Left lobe of liver (tissue), 2 donors: ENCODE data around the gene ELANE. TPM values are rescaled to one million over a fixed set of nuclear protein-coding genes. Genes with fewer than 3 reads are reported as not detected.
A peak's percentile ranks its signal among the peaks of the same experiment; 100 is the strongest.
"Not testable (repeated sequence)": the region's sequence is repeated elsewhere in the genome, so short reads cannot be mapped to it uniquely, and the experiment has no call there.

Experiments used
- ATAC-seq: fragments of 200-7000 bp; cut with Tn5 transposase; one replicate; pipeline ENCODE4 v1.9.1; 2020; ENCODE audit warnings: mild to moderate bottlenecking, moderate library complexity
- DNase-seq: peaks from one replicate; pipeline ENCODE4 v3.0.0-alpha.2; 2020; ENCODE audit warnings: low spot score
- total RNA-seq: library from RNA; stranded (reverse); gene quantifications from one replicate; pipeline ENCODE4 v1.2.1, GENCODE V29; 2021
- donor health status: DM: no; HTN: no; CAD: no; lungs with moderate emphysema.
- donor health status: DM: no; HTN: yes; CAD: no.

Gene ELANE
- total RNA-seq, 1 donor from 2014 or later = 0.58 TPM

- DNase-seq (no peak), ATAC-seq (peak; percentile 14)
Measured at GRCh38 chr19:813219-814151, 38.6 kb upstream of the ELANE start.

- no peak for DNase-seq
- peak; percentile 32 for ATAC-seq
Measured at GRCh38 chr19:814152-815078, 37.7 kb upstream of the ELANE start.

DNA sequence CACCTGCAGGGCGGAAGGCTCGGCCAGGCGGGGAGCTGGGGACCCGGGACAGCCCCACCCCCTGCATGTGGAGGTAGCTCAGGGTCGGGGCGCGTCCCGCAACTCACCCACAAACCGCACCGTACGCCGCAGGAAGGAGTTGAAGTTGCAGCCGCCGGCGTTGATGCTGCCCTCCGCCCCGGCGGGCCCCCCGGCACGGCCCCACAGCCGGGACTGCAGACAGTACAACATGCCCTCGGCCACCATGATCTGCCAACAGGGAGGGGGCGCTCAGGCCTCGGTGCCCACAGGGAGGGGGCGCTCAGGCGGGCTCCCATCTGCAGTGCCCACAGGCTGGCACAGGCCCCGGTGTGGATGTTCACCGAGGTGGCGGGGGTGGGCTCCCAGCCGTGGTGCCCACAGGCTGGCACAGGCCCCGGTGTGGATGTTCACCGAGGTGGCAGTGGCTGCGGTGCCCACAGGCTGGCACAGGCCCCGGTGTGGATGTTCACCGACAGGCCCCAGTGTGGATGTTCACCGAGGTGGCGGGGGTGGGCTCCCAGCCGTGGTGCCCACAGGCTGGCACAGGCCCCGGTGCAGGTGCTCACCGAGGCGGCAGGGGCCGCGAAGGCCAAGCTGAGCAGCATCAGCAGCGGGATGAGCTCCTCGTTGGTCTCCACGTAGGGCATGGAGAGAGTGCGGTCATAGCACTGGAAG lies 36.9 kb upstream of the ELANE start:
- no peak for DNase-seq

DNA sequence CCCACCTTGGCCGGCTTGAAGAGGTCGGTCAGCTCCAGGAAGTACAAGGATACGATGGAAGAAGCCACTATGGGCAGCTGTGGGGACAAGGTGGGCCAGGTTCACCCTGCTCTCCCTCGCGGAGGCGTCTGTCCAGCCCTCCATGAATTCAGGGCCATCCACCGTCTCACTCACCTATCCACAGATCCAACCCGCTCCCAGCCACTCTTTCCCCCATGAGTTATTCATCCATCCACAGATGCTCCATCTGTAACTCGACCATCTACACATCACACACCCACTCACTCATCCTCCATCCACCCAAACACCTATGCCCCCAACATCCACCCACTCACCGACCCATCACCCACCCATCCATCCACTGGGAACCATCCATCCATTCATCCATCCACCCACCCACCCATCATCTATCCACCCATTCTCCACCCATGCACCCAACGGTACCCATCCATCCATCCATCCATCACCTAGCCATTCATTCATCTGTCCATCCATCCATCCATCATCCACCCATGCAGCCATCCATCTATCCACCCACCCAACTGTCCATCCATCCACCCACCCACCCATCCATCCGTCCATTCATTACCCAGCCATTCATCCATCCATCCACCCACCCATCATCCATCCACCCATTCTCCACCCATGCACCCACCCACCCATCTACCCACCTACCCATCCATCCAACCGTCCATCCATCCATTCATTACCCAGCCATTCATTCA lies 36.2 kb upstream of the ELANE start:
- peak; percentile 5 for ATAC-seq
- no peak for DNase-seq

More for the DNA sequence above, 36.9 kb upstream of the ELANE start:
- peak; percentile 3 for ATAC-seq

DNA sequence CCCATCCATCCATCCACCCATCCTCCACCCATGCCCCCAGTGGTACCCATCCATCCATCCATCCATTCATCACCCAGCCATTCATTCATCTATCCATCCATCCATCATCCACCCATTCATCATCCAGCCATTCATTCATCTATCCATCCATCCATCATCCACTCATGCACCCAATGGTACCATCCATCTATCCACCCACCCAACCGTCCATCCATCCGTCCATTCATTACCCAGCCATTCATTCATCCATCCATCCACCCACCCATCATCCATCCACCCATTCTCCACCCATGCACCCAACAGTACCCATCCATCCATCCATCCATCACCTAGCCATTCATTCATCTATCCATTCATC lies 35.6 kb upstream of the ELANE start:
- no peak for ATAC-seq
- no peak for DNase-seq

DNA sequence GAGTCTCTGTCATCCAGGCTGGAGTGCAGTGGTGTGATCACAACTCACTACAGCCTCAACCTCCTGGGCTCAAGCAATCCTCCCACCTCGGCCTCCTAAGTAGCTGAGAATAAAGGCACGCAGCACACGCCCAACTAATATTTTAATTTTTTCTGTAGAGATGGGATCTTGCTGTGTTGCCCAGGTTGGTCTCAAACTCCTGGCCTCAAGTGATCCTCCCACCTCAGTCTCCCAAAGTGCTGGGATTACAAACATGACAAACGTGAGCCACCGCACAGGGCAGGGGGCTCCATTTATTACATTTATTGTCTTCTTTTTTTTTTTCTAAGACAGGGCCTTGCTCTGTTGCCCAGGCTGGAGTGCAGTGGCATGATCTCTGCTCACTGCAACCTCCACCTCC lies 31.9 kb upstream of the ELANE start:
- not testable (repeated sequence) for DNase-seq, ATAC-seq

- ATAC-seq (no peak), DNase-seq (no peak)
Measured at GRCh38 chr19:821231-821824, 30.8 kb upstream of the ELANE start.

DNA sequence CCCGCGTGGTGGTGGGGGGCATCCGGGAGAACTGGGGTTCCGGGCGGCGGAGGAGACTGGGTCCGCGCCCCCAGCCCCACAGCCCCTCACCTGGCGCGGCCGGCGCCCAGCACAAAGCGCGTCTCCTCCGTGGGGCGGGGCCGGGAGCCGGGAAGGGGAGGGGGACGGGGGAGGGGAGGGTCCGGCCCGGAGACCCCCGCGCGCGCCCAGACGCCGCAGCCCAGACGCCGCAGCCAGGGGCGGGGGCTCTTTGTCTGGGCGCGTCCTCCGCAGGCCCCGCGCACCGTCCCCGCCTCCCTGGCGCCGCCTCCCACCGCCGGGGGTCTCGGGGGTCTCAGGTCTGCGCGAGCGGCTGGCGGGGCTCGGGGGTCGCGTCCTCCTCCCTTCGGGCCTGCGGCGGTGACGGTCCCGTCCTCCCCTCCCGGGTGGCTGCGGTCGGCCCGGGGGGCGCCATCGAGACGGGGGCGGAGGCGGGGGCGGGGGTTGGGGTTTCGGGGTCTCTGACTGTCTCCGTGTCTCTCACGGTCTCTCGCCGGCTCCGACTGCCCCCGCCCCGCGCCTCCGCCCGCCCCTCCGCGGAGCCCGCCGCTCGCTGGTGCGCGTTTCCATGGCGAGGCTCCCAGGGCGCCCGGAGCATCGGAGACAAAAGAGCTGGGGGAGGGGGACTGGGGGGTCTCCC lies 30.1 kb upstream of the ELANE start, which contains the start of gene PLPPR3:
TSS of gene PLPPR3 (minus strand) at position 131 of the 679 bp plus-strand sequence. CDS start 396 bp downstream, outside the sequence.
- DNase-seq (no peak), ATAC-seq (no peak)

GRCh38 chr19:823565-824121 lies 28.5 kb upstream of the ELANE start:
- DNase-seq (no peak), ATAC-seq (peak; percentile 34)

DNA sequence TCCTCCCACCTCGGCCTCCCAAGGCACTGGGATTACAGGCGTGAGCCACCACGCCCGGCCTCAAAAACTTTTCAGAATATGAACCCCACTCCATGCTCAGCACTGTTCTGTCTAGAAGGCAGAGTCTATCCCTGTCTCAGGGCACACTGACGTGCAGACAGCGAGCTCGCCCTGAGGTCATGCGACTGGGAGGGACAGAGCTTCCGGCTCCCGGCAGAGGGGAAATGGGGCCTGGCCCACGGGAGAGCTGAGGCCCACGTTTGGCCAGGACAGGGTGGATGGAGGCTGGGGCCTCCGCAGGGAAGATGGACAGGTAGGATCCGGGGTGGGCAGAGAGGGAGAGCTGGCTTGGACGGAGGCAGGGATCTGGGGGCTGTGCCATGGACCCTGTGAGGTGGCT lies 27.2 kb upstream of the ELANE start:
- no peak for ATAC-seq
- no peak for DNase-seq

DNA sequence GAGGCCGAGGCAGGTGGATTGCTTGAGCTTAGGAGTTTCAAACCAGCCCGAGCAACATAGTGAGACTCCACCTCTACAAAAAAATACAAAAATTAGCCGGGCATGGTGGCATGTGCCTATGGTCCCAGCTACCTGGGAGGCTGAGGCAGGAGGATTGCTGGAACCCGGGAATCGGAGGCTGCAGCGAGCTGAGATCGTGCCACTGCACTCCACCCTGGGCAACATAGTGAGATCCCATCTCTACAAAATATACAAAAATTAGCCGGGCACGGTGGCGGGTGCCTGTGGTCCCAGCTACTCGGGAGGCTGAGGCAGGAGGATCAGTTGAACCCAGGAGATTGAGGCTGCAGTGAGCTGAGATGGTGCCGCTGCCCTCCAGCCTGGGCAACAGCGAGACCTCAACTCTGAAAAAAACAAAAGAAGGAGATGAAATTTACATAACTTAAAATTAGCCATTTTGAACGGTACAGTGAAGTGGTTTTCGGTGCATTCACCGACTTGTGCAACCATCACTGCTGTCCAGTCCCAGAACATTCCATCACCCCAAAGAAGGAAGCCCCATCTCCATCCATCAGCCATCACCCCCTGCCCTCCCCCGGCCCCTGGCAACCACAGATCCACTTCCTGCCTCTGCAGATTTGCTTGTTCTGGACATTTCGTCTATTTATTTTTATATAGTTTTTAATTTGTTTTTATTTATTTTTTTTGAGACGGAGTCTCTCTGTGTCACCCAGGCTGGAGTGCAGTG lies 26.0 kb upstream of the ELANE start:
- no peak for ATAC-seq
- no peak for DNase-seq

- no peak for DNase-seq
- no peak for ATAC-seq
Measured at GRCh38 chr19:827314-827709, 24.8 kb upstream of the ELANE start.

- no peak for DNase-seq
- ATAC-seq = peak; percentile 34
Measured at GRCh38 chr19:827710-828321, 24.3 kb upstream of the ELANE start, which contains the start of gene AZU1. AZU1 (plus strand) TSS chr19:827837; CDS start chr19:827847, 10 bp downstream.

GRCh38 chr19:829129-829758 lies 22.9 kb upstream of the ELANE start:
- DNase-seq (no peak), ATAC-seq (no peak)

GRCh38 chr19:831407-832369 lies 20.4 kb upstream of the ELANE start:
- DNase-seq (no peak), ATAC-seq (peak; percentile 67)

DNA sequence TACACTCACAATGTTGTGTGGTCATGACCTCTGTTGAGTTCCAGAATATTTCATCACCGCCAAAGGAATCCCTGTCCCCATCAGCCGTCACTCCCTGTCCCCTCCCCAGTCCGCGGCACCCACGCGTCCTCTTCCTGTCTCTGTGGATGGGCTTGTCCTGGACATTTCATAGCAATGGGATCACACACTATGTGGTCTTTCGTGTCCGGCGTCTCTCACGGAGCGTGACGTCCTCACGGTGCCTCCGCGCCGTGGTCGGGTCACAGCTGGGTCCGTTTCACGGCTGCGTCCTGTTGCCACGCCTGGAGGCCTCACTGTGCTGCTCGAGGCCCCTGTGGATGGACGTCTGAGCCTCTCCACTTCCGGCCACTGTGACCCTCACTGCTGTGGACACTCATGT lies 17.9 kb upstream of the ELANE start:
- ATAC-seq = no peak
- no peak for DNase-seq
